GM04504 (cell line): Measurements from ENCODE around the gene LETM1.

Experiments
- DNase-seq: peaks from one replicate; pipeline ENCODE4 v3.0.0-alpha.2; 2012; ENCODE audit warnings: low read depth

The LETM1 gene

DNA sequence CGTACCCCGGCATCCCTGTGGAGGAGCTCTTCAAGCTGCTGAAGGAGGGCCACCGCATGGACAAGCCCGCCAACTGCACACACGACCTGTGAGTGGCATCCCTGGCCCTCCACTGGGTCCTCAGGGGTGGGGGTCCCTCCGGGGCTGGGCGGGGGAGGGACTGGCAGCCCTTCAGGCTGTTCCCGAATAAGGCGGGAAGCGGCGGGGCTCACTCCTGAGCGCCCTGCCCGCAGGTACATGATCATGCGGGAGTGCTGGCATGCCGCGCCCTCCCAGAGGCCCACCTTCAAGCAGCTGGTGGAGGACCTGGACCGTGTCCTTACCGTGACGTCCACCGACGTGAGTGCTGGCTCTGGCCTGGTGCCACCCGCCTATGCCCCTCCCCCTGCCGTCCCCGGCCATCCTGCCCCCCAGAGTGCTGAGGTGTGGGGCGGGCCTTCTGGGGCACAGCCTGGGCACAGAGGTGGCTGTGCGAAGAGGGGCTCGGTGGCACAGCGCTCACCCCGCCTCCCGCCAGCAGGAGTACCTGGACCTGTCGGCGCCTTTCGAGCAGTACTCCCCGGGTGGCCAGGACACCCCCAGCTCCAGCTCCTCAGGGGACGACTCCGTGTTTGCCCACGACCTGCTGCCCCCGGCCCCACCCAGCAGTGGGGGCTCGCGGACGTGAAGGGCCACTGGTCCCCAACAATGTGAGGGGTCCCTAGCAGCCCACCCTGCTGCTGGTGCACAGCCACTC lies 49.2 kb downstream of the LETM1 start:
- no peak for DNase-seq

DNA sequence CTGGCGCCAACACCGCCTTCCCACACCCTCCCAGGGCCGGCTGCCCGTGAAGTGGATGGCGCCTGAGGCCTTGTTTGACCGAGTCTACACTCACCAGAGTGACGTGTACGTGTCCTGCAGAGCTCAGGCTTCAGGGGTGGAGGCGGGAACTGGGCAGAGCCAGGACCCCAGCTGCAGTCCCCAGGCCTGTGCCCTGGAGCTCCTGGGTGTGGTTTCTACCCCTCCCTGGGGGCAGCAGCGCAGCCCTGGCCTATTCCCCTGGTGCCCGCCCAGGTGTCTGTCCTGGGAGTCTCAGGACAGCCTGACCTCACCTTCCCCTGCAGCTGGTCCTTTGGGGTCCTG lies 49.8 kb downstream of the LETM1 start:
- DNase-seq, result no peak

DNA sequence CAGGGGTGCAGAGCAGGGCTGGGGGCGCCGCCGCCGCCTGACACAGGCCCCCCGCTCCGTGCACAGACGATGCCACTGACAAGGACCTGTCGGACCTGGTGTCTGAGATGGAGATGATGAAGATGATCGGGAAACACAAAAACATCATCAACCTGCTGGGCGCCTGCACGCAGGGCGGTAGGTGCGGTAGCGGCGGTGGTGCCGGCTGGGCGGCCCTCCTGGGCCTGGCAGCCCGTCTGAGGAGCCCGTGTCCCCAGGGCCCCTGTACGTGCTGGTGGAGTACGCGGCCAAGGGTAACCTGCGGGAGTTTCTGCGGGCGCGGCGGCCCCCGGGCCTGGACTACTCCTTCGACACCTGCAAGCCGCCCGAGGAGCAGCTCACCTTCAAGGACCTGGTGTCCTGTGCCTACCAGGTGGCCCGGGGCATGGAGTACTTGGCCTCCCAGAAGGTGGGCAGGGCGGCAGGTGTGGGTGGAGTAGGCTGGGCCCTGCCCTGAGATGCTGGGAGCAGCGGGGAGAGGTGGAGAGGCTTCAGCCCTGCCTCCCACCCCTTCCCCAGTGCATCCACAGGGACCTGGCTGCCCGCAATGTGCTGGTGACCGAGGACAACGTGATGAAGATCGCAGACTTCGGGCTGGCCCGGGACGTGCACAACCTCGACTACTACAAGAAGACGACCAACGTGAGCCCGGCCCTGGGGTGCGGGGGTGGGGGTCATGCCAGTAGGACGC lies 50.3 kb downstream of the LETM1 start:
- DNase-seq, result no peak

GRCh38 chr4:1804638-1805492 lies 51.1 kb downstream of the LETM1 start:
- DNase-seq, result no peak

- DNase-seq, result no peak
Observed at GRCh38 chr4:1803523-1804423, 52.2 kb downstream of the LETM1 start.

GRCh38 chr4:1802720-1803522 lies 53.0 kb downstream of the LETM1 start:
- no peak for DNase-seq

DNA sequence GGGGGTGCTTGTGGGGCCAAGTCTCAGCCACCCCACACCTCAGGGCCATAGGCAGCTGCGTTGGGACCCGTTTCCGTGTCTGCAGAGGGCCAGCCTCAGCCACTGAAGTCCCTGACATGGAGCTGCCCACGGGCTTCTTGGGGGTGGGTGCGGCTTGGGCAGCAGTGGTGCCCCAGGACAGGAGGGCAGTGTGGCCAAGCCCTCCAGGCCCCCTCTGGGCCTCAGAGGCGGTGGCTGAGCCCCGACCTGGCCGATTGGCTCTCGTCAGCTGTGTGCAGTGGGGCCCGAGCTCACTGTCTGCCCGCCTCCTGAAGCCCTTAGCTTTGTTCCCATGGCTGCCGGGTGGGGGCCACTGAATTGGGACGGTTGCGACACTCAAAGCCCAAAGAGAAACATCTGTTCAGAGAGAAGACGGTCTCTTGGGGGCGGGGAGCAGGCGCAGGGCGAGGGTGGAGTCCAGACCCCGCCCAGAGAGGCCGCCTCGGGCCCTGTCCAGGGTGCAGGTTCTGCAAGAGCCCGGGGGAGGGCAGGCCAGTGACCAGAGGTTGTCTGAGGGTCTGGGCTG lies 53.7 kb downstream of the LETM1 start:
- peak; percentile 33 for DNase-seq

- no peak for DNase-seq
Observed at GRCh38 chr4:1801286-1801958, 54.5 kb downstream of the LETM1 start.

GRCh38 chr4:1800805-1801204 lies 55.2 kb downstream of the LETM1 start:
- DNase-seq, result no peak

GRCh38 chr4:1799387-1800375 lies 56.3 kb downstream of the LETM1 start:
- DNase-seq, result no peak

- no peak for DNase-seq
Observed at GRCh38 chr4:1798580-1799386, 57.2 kb downstream of the LETM1 start.

DNA sequence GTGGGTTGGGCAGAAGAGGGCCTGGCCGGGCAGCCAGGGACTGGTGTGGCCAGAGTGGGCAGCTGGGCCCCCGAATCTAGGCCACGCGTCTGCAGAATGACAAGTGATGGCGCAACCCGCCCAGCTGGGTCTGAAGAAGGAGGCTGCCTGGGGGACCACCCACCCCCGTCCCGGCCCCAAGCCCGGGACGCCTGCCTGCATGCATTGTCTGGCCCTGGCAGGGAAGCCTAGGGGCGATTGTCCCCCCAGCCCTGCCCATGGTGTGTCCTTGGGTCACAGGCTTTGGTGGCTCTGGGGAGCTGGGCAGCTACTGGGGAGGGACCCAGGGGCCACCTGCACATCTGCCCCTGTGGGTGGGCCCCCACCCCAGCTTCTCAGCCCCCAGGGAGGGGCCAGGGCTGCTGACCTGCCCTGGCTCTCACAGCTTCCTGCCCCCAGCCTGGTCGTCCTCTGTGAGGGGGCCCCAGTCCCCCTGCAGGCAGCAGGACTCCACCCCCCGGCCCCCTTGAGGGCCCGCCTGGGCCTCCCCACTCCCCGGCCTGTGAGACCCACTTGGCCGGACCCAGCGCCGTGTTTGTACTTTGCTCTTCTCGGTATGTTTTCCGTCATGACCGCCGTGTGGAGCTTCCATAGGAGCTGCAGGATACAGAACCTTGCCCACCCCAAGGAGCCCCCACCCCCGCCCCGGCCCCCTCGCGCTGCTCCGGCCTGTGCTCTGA lies 57.9 kb downstream of the LETM1 start:
- no peak for DNase-seq

- no peak for DNase-seq
Observed at GRCh38 chr4:1797298-1797860, 58.6 kb downstream of the LETM1 start.

- no peak for DNase-seq
Observed at GRCh38 chr4:1796486-1797204, 59.3 kb downstream of the LETM1 start.

- no peak for DNase-seq
Observed at GRCh38 chr4:1795299-1796195, 60.4 kb downstream of the LETM1 start.
